Measurements from ENCODE around the gene GRSF1. TPM values are rescaled to one million over a fixed set of nuclear protein-coding genes. Genes with fewer than 3 reads are reported as not detected.

Gene GRSF1
- polyA plus RNA-seq, 1 of the 3 experiments (the other 2 are of a cell fraction), result 44.2 TPM

GRCh38 chr4:70818173-70818855 lies 21.4 kb downstream of the GRSF1 start:
- no peak for DNase-seq
- Histone ChIP-seq H3K27ac (ENCODE audit: low read depth in 2 of 2, low read length in 1 of 2) (peak overlapping the region in 1 of 2 experiments; percentile 7; a peak in 1 of 4 replicates), H3K9me3 (no peaks in the 10 kb centered on the region), H3K79me2 (ENCODE audit: insufficient read depth) (no peaks in the 10 kb centered on the region), H3F3A (replicated peaks; ENCODE audit: insufficient read depth) (peaks cover 25% of the 10 kb centered on the region), H3K9me2 (no peaks in the 10 kb centered on the region), H3K36me3 (replicated peaks in 1 of 2; ENCODE audit: control insufficient read depth in 1 of 2, insufficient read depth in 2 of 2, low read length in 1 of 2) (peaks cover 25 to 55% of the 10 kb centered on the region in 2 experiments), H3K27me3 (ENCODE audit: insufficient read depth) (no peaks in the 10 kb centered on the region), H4K20me1 (ENCODE audit: insufficient read depth) (no peaks in the 10 kb centered on the region; the same call in 1 of the 2 replicates), H3K4me2 (no peak overlapping the region), H3K4me1 (ENCODE audit: control insufficient read depth in 1 of 2, insufficient read depth in 2 of 2, low read depth in 1 of 2, low read length in 1 of 2) (no peaks in the 10 kb centered on the region; a peak in 1 of 4 replicates), H3K4me3 (ENCODE audit: low read depth in 2 of 2, low read length in 1 of 2) (no peak overlapping the region), H3K9ac (no peak overlapping the region), H2AFZ (ENCODE audit: low read depth) (no peak overlapping the region)
- TF ChIP-seq, protein P1, sequence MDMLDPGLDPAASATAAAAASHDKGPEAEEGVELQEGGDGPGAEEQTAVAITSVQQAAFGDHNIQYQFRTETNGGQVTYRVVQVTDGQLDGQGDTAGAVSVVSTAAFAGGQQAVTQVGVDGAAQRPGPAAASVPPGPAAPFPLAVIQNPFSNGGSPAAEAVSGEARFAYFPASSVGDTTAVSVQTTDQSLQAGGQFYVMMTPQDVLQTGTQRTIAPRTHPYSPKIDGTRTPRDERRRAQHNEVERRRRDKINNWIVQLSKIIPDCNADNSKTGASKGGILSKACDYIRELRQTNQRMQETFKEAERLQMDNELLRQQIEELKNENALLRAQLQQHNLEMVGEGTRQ (IDR thresholded peaks at IDR 0.05; ENCODE audit: borderline replicate concordance, low read depth, low read length), result no peak
- TF ChIP-seq RXRA (IDR thresholded peaks at IDR 0.05; ENCODE audit: borderline replicate concordance, low read depth), result no peak
- no peak for TF ChIP-seq GATA2 (CRISPR knock-in tag; IDR thresholded peaks at IDR 0.05)
- no peak for TF ChIP-seq SIN3A (IDR thresholded peaks at IDR 0.05; ENCODE audit: borderline replicate concordance, low read depth, low read length)
- no peak for TF ChIP-seq EZH2phosphoT487 (IDR thresholded peaks at IDR 0.05; ENCODE audit: borderline replicate concordance, low read depth)
- no peak for TF ChIP-seq TCF12 (IDR thresholded peaks at IDR 0.05)
- no peak for TF ChIP-seq MAX (IDR thresholded peaks at IDR 0.05; ENCODE audit: low read depth)
- TF ChIP-seq MEF2A (IDR thresholded peaks at IDR 0.05; ENCODE audit: borderline replicate concordance, low read depth), result no peak
- WGBS (ENCODE audit: low lambda C conversion rate), result 93% methylated on average over 5 of the region's 5 CpGs
- CTCF ChIA-PET, result interaction anchor here (0.6 to 1.4 kb wide), 3 partner anchors 15 to 1619 kb away, joined by 3 to 4 read pairs (median 3); no protein-coding TSS in a partner anchor
- POLR2A ChIA-PET, result no interaction called here

GRCh38 chr4:70816894-70817293 lies 22.8 kb downstream of the GRSF1 start:
- no peak overlapping the region for H3K4me3 ChIP-seq (ENCODE audit: low read depth in 2 of 2, low read length in 1 of 2)
- no peak for DNase-seq
- no peaks in the 10 kb centered on the region for H3K9me3 ChIP-seq
- no peak overlapping the region for H3K4me2 ChIP-seq
- CTCF ChIA-PET, result no interaction called here
- peaks cover 22% of the 10 kb centered on the region for H3F3A ChIP-seq (replicated peaks; ENCODE audit: insufficient read depth)
- no peaks in the 10 kb centered on the region for H3K27me3 ChIP-seq (ENCODE audit: insufficient read depth)
- WGBS (ENCODE audit: low lambda C conversion rate), result 49% methylated on average over 2 of the region's 2 CpGs
- POLR2A ChIA-PET, result no interaction called here
- no peaks in the 10 kb centered on the region; the same call in 1 of the 2 replicates for H4K20me1 ChIP-seq (ENCODE audit: insufficient read depth)
- no peaks in the 10 kb centered on the region; a peak in 1 of 4 replicates for H3K4me1 ChIP-seq (ENCODE audit: control insufficient read depth in 1 of 2, insufficient read depth in 2 of 2, low read depth in 1 of 2, low read length in 1 of 2)
- H3K27ac ChIP-seq (ENCODE audit: low read depth in 2 of 2, low read length in 1 of 2), result no peak overlapping the region
- peaks cover 25 to 41% of the 10 kb centered on the region in 2 experiments for H3K36me3 ChIP-seq (replicated peaks in 1 of 2; ENCODE audit: control insufficient read depth in 1 of 2, insufficient read depth in 2 of 2, low read length in 1 of 2)
- no peak overlapping the region for H3K9ac ChIP-seq
- no peak overlapping the region for H2AFZ ChIP-seq (ENCODE audit: low read depth)
- no peaks in the 10 kb centered on the region for H3K9me2 ChIP-seq
- no peaks in the 10 kb centered on the region for H3K79me2 ChIP-seq (ENCODE audit: insufficient read depth)
- TF ChIP-seq EP300 (IDR thresholded peaks at IDR 0.05; ENCODE audit: borderline replicate concordance in 1 of 2, low read depth in 1 of 2, low read length in 1 of 2) (no peak), MXI1 (IDR thresholded peaks at IDR 0.05; ENCODE audit: low read depth, low read length) (no peak), RXRA (IDR thresholded peaks at IDR 0.05; ENCODE audit: borderline replicate concordance, low read depth) (no peak), RFX5 (IDR thresholded peaks at IDR 0.05; ENCODE audit: low read length) (no peak), TAF1 (IDR thresholded peaks at IDR 0.05; ENCODE audit: borderline replicate concordance, low read depth, low read length) (no peak), NRF1 (IDR thresholded peaks at IDR 0.05; ENCODE audit: low read depth, low read length) (no peak), TEAD4 (IDR thresholded peaks at IDR 0.05; ENCODE audit: borderline replicate concordance, insufficient read depth) (no peak), JUND (IDR thresholded peaks at IDR 0.05) (no peak), ELF1 (IDR thresholded peaks at IDR 0.05) (no peak), MEF2A (IDR thresholded peaks at IDR 0.05; ENCODE audit: borderline replicate concordance, low read depth) (no peak), TCF12 (IDR thresholded peaks at IDR 0.05) (no peak)

All from SK-N-SH (cell line).